Endothelial cell of umbilical vein (primary cell): ENCODE data around the gene XPO5.

Experiments used
- EZH2 ChIP-seq: IDR thresholded peaks from 2 replicates; pipeline ENCODE4 v1.6.1; 2012; ENCODE audit warnings: borderline replicate concordance, low read depth, mild to moderate bottlenecking, moderate library complexity, low read length, inconsistent platforms; ENCODE audit not compliant: severe bottlenecking
- POLR2A ChIP-seq: IDR thresholded peaks from 2 replicates; pipeline ENCODE4 v1.6.1; 2012; ENCODE audit warnings: low read depth, mild to moderate bottlenecking, control low read depth, low read length
- POLR2AphosphoS5 ChIP-seq: IDR thresholded peaks from 2 replicates; pipeline ENCODE4 v1.6.1; 2012; ENCODE audit warnings: low read depth, mild to moderate bottlenecking, control low read depth, low read length, moderate library complexity; ENCODE audit not compliant: insufficient read depth
- TF ChIP-seq, protein P1 (sequence below), 2 donors: IDR thresholded peaks; 1 replicate in 1 of 2; 2 replicates in 1 of 2; pipeline ENCODE4 v1.5.1; 2011; ENCODE audit warnings: low read length in 2 of 2, mild to moderate bottlenecking in 2 of 2, moderate library complexity in 2 of 2, control low read depth in 1 of 2, inconsistent platforms in 1 of 2, low read depth in 1 of 2; ENCODE audit not compliant: insufficient read depth in 1 of 2; ENCODE audit errors: extremely low read depth in 1 of 2
- TF ChIP-seq, protein P2 (sequence below): IDR thresholded peaks from 2 replicates; pipeline ENCODE4 v1.6.1; 2011; ENCODE audit not compliant: insufficient read depth, insufficient read length

DNA sequence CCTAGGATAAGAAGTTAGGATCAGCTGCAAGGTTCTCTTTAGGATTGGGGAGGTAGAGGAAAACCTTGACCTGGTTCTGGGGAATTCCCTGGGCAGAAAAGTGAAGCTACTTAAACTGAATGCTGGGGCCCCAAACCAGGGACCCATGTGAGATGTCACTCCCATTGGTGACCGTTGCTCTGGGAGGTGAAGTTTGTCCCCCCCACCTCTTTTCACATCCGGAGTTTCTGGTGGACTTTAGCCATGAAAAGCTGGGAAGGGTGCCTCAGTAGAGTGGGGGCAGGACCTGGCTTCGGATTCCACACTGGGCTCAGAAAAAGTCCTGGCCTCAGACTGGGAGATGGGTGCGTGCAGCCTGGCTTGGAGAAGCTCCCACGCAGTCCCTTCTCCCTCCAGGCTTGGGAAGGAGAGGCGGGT is 85.3 kb downstream of the XPO5 start:
- TF ChIP-seq, protein P1, sequence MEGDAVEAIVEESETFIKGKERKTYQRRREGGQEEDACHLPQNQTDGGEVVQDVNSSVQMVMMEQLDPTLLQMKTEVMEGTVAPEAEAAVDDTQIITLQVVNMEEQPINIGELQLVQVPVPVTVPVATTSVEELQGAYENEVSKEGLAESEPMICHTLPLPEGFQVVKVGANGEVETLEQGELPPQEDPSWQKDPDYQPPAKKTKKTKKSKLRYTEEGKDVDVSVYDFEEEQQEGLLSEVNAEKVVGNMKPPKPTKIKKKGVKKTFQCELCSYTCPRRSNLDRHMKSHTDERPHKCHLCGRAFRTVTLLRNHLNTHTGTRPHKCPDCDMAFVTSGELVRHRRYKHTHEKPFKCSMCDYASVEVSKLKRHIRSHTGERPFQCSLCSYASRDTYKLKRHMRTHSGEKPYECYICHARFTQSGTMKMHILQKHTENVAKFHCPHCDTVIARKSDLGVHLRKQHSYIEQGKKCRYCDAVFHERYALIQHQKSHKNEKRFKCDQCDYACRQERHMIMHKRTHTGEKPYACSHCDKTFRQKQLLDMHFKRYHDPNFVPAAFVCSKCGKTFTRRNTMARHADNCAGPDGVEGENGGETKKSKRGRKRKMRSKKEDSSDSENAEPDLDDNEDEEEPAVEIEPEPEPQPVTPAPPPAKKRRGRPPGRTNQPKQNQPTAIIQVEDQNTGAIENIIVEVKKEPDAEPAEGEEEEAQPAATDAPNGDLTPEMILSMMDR (IDR thresholded peaks at IDR 0.05; ENCODE audit: extremely low read depth in 1 of 2, insufficient read depth in 1 of 2, low read depth in 1 of 2, low read length in 2 of 2), result no peak
- TF ChIP-seq POLR2AphosphoS5 (no peak), POLR2A (no peak), EZH2 (no peak)
- TF ChIP-seq, protein P2, sequence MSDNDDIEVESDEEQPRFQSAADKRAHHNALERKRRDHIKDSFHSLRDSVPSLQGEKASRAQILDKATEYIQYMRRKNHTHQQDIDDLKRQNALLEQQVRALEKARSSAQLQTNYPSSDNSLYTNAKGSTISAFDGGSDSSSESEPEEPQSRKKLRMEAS, result no peak
